ENCODE results near the gene YIPF4.
A peak's percentile ranks its signal among the peaks of the same experiment; 100 is the strongest.
"Not testable (repeated sequence)": the region's sequence is repeated elsewhere in the genome, so short reads cannot be mapped to it uniquely, and the experiment has no call there.

YIPF4 gene

DNA sequence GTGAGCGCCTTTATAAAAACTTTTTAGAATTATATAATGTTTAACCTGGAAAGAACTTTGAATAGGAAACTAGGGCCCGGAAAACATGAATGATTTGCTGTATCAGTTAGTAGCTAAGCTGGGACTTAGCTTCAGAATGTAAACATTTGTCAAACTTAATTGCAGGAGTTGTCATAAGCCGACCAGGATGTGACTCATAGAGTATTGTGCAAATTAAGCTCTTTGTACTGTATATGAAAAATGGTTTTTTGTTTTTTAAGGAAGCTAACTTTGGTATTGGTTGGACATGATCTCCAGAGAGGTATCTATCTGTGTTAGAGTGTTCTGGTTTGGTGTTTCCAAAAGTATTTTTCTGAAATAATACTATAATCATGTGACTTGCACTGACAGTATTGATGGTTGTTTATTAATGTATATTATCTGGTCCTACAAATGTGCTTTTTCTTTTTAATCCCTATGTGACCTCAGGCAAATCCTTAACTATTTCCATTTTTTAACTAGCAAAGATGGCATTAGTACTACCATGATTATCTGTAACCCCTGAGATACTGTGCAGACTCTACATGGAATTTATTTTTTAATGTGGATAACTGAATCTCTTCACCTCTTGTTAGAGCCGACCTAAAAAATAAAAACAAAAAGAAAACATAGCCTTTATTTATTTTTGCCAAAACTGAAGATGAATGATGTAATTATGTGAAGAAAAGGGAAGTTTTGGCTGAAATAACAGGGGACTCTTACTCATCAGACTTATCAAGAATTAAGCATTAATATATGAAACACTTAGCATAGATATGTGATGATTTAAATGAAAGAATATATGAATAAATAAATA lies 11.7 kb downstream of the YIPF4 start:
- DNase-seq = no peak

DNA sequence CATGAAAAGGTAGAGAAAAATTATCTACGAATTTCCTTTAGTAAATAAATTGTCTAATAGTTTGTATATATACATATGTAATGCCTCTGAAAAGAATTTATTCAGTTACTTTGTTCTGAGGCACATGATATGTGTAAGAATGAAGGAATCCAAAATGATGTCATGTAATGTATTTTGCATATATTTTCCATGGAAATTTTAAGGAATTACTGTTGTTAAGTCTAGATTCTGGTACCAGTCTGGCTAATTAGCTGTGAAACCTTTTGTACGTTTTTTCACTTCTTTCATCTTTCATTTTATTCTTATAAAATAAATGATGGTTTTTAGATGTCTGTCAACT lies 12.3 kb downstream of the YIPF4 start:
- no peak for DNase-seq

DNA sequence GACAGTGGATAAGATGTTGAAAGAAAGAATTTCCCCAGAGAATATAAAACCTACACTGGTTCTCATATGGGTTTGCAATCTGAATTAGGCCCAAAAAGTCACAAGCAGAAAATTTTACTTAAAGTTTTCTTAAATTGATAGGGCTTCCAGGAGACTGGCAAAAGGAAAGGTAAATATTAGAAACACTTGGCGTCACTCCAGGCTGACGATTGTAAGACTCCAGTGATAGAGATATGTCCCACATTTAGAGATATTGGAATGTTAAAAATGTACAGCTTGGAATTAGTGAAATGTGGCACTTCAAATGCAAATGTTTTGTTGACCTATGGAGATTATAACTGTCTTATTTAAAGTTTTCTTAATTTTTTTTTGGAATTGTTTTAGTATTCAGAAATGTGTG lies 14.0 kb downstream of the YIPF4 start:
- no peak for DNase-seq

DNA sequence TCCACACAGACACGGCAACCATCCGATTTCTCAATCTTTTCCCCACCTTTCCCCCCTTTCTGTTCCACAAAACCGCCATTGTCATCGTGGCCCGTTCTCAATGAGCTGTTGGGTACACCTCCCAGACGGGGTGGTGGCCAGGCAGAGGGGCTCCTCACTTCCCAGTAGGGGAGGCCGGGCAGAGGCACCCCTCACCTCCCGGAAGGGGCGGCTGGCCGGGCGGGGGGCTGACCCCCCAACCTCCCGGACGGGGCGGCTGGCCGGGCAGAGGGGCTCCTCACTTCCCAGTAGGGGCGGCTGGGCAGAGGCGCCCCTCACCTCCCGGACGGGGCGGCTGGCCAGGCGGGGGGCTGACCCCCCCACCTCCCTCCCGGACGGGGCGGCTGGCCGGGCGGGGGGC lies 15.8 kb downstream of the YIPF4 start:
- DNase-seq = not testable (repeated sequence)

DNA sequence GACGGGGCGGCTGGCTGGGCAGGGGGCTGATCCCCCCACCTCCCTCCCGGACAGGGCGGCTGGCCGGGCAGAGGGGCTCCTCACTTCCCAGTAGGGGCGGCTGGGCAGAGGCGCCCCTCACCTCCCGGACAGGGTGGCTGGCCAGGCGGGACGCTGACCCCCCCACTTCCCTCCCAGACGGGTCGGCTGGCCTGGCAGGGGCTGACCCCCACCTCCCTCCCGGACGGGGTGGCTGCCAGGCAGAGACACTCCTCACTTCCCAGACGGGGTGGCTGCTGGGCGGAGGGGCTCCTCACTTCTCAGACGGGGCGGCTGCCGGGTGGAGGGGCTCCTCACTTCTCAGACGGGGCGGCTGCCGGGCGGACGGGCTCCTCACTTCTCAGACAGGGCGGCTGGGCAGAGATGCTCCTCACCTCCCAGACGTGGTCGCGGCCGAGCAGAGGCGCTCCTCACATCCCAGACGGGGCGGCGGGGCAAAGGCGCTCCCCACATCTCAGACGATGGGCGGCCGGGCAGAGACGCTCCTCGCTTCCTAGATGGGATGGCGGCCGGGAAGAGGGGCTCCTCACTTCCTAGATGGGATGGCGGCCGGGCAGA lies 16.4 kb downstream of the YIPF4 start:
- not testable (repeated sequence) for DNase-seq

DNA sequence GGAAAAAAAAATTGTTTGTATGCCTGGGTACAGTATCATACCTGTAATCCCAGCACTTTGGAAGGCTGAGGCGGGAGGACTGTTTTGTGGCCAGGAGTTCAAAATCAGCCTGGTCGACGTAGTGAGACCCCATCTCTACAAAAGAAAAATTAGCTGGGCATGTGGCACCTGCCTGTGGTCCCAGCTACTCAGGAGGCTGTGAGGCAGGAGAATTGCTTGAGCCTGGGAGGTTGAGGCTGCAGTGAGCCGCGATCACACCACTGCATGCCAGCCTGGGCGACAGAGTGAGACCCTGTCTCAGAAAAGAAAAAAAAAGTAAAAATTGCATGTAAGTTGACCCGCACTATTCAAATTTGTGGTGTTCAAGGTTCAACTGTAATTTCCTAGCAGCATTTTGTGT lies 32.9 kb downstream of the YIPF4 start:
- DNase-seq = no peak

DNA sequence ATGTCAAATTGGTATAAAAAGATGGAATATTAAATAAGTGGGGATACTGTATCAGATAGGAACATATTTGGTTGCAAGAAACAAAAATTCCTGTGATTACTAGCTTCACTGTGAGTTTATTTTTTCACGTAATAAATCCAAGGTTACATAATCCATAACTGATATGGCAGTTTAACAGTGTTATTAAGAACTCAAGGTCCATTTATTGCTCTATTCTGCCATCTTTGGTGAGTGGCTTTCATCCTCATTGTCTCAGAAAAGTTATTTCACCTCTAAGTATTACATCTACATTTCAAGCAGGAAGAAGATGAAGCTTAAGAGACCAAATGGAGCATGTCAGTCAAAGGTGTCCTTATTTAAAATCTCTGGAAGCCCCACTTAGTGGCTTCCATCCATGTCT lies 37.2 kb downstream of the YIPF4 start:
- DNase-seq = no peak

DNA sequence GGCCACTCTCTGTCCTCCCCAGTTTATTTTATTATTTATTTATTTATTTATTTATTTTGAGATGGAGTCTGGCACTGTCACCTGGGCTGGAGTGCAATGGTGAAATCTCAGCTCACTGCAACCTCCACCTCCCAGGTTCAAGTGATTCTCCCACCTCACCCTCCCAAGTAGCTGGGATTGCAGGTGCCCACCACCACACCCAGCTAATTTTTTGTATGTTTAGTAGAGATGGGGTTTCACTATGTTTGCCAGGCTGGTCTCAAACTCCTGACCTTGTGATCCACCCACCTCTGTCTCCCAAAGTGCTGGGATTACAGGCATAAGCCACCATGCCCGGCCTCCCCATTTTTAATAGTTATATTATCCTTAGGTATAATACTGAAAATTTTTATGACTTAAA lies 51.0 kb downstream of the YIPF4 start:
- DNase-seq = not testable (repeated sequence)

DNA sequence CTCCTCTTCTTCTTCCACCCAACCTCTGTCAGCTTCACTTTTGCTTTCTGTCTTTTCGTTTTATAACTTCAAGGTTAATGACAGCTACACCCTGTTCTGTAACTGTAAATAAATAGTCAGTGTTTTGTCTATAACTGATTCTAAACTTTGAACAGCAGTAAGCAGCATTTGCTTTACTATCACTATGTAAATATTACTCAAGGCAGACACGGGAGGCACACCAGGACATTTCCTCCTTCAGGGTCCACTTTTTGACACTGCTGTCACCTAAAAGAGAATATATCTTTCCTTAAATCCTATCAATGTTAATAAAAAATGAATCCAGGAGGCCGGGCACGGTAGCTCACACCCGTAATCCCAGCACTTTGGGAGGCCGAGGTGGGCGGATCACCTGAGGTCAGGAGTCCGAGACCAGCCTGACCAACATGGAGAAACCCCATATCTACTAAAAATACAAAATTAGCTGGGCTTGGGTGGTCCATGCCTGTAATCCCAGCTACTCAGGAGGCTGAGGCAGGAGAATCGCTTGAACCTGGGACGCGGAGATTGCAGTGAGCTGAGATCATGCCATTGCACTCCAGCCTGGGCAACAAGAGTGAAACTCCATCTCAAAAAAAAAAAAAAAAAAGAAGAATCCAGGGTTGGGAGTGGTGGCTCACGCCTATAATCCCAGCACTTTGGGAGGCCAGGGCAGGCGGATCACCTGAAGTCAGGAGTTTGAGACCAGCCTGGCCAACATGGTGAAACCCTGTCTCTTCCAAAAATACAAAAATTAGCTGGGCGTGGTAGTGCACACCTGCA lies 51.7 kb downstream of the YIPF4 start:
- DNase-seq = not testable (repeated sequence)

DNA sequence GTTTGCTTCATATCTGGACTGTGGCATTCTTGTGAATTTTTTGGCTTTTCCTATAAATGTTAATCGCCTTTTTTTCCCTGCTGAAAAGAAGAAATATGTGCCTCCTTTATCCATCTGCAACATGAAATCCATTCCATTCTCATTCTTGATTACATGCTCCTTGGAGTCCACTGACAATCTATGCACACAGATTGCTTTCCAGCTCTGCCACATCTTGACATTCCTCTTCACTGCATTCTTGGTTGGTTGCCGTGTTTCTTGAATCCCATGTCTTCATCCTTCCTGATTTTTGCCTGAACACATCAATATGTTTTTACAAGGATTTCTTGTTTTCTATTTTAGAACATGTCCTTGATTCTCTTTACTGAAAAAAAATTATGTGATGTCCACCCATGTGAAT lies 52.4 kb downstream of the YIPF4 start:
- no peak for DNase-seq

DNA sequence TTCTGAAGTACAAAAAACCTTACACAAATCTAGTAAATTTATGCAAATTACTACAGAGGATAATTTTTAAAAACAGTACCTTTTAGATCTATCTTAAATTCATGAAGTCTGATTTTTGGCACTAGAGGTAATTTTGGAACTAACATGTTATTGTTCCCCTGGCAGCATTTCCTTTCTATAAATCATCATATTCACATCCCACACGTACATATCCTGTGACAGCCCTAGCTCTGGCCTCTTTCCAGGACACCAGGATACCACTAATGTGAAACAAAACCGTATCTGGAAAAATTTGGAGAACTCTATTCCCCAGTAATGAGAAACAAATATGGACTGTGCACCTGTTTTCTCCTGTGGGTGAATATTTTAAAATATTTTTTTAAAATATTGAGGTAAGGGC lies 65.1 kb downstream of the YIPF4 start:
- DNase-seq = no peak

DNA sequence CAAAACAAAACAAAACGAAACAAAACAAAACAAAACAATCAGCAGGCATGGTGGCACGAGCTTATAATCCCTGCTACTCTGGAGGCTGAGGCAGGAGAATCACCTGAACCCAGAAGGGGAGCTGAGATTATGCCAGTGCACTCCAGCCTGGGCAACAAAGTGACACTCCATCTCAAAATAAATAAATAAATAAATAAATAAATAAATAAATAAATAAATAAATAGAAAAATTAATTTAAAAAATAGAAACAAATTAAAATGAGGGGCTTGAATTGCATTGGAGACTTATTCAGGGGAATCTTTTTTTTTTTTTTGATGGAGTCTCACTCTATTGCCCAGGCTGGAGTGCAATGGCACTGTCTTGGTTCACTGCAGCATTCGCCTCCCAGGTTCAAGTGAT lies 73.1 kb downstream of the YIPF4 start:
- DNase-seq = not testable (repeated sequence)

DNA sequence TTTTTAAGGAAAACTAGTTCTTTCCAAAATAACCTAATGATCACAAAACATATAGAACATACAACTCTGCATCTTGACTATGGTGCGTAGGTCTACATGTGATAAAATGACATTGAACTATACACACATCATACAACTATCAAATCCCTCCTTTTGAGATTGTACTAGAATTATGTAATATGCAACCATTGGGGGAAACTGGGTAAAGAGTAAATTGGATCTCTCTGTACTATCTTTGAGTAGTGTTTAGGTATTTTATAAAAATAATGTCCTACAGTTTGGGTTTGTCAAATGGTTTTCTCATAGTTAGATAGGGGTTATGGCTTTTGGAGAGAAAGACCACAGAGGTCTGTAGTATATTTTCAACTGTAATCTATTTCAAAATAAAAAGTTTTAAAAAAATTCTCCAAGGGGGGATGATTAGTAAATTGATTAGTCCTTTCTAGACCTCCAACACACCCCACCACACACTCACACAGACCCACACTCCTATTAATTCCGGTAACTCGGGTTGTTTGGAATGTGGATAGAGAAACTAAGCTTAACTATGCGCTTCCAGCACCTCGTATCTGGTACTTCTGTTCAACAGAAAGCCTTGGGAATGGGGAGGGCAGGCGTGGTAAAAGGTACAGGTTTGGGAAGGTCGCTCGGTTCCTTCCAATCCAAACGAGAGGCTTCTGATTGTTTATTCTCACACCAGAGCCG lies 78.4 kb downstream of the YIPF4 start:
- no peak for DNase-seq

DNA sequence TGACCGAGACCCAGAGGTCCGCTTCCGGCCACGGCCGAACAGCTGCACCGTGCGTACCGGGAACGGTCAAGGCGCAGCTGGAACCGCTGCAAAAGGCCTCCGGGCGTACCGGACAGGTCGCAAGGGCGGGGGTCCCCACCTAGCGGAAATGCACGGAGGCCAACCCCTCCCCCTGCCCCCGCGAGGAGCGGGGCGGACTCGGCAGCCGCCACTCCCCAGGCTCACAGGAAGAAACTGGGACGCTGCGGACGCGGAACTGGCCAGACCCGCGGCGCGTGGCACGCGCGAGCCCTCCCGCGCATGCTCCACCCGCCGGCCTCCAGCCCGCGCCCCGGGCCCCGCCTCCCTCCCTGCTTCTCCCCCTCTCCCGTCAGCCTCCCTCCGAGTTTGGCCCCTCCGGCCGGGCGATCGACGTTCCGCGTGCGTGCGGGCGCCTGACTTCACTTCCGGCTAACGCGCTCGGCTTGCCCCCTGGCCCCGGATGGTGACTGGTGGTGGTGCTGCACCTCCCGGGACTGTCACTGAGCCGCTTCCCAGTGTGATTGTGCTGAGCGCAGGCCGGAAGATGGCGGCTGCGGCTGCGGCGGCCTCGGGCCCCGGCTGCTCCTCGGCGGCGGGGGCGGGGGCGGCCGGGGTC lies 79.1 kb downstream of the YIPF4 start, which contains the start of gene BIRC6:
Gene BIRC6 (plus strand): TSS at position 343 of the 637 bp plus-strand sequence. CDS start 139 bp downstream, at position 482.
- peak; percentile 97 for DNase-seq

DNA sequence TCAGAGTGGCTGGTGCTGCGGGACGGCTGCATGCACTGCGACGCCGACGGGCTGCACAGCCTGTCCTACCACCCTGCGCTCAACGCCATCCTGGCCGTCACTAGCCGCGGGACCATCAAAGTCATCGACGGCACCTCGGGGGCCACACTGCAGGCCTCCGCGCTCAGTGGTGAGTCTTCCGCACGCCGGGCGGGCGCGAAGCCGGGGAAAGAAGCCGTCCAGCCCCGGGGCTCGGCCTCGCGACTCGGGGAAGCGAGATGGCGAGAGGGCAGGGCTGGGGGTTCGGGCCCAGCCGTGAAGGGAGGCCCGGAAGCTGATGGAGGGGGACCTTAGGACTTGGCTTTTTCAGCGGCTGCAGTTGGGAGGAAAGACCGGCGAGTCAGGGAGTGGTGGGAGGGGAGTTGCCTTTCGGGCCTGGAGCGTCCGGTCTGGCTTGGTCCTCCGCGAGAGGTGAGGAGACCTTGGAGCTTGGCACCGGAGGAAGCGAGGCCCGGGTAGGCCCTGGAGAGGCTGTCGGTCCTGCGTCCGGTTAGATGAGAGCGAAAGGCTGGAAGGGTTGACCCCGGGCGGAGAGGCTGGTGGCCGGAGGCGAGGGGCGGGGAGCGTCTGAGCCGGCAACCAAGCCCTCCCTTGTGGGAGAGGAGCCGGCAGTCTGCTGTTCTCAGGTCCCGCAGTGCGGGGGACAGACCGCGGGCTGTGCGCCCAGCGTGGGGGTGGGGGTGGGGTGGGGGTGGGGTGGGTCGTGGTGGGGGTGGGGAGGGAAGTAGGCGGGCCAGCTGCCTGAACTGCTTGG lies 79.8 kb downstream of the YIPF4 start:
- no peak for DNase-seq

DNA sequence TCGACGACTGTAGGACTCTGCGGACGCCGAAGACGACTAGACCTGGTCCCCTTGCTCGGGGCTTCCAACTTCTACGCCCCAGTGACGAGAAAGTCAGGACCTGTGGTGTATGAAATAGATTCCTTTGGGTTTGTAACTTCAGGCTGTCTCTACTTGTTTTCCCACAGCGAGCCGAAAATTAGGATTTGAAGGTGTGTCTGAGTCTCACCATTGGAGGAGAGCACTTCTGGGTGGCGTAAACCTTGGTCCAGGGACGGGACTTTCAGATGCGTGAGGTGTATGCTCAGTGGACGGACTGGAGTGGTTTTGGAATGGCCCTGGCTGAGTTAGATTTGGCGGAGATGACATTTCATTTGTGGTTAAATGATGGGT lies 80.4 kb downstream of the YIPF4 start:
- no peak for DNase-seq

DNA sequence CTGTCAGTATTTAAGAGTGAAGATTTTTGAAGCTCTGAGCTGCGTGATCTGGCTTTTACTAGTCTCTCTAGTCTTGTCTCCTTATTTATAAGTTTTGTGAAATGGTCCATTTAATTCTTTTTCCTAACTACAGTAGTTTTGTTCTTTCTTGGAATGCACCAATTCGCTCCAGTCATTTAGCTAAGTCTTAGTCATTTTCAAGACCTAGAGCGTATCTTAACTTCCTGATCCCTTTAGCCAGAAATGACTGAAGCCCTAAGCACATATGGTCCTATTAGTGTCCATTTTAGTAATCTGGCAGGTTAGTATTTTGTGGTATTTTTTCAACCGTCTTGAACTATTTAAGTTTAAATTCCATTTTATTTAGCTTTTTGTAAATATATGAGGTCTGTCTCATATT lies 82.7 kb downstream of the YIPF4 start:
- no peak for DNase-seq

DNA sequence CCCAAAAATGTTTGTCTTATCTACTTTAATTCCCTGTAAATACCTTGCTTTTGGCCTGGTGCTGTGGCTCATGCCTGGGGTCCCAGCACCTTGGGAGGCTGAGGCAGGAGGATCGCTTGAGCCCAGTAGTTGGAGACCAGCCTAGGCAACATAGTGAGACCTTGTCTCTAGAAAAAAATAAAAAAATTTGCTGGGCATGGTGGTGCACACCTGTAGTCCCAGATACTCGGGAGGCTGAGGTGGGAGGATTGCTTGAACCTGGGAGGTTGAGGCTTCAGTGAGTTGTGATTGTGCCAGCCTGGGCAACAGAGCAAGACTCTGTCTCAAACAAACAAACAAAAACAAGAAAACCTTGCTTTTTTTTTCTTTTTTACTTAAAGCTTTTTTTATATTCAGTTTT lies 85.3 kb downstream of the YIPF4 start:
- DNase-seq = not testable (repeated sequence)

DNA sequence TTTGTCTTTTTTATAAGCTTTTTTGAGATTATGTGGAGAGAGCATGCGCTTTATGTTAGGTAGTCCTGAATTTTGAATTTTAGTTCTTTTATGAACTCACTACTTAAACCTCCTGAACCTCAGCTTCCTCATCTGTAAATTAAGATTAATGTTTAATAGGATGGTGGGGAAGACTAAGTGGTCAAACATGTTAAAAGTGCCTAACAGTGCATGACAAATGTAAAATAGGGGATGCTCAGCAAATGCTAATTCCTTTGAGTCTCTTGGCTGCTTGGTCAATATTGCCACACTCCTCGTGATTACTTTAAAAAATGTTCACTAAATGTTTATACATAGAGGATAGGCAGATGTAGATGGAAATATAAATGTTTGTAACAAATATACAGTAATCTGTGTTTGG lies 85.9 kb downstream of the YIPF4 start:
- no peak for DNase-seq

DNA sequence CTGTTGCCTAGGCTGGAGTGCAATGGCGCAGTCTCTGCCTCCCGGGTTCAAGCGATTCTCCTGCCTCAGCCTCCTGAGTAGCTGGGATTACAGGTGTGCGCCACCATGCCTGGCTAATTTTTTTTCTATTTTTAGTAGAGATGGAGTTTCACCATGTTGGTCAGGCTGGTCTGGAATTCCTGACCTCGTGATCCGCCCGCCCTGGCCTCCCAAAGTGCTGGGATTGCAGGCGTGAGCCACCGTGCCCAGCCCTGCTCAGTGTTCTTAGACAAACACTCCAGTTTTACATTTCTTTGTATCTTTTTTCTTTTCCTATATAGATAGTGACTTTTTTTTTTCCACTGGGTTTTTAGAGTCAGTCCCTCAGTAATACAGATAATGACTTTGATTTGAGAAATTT lies 86.6 kb downstream of the YIPF4 start:
- not testable (repeated sequence) for DNase-seq

DNA sequence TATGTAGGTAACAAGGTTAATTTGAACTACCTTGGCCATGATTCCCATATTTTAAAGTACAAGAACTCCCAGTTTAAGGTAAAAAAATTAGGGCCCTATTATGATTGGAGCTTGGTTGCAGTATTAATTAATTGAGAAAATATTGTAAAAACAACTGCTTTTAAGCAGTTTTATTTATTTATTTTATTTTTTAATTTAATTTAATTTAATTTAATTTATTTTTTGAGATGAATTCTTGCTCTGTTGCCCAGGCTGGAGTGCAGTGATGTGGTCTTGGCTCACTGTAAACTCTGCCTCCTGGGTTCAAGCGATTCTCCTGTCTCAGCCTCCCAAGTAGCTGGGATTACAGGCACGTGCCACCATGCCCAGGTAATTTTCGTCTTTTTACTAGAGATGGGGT lies 88.0 kb downstream of the YIPF4 start:
- DNase-seq = not testable (repeated sequence)
